GM19468 (cell line): ENCODE measurements around the gene EFL1.
A peak's percentile ranks its signal among the peaks of the same experiment; 100 is the strongest.
"Not testable (repeated sequence)": the region's sequence is repeated elsewhere in the genome, so short reads cannot be mapped to it uniquely, and the experiment has no call there.

Source experiments
- ATAC-seq: cut with Tn5 transposase; IDR thresholded peaks from one replicate; pipeline ENCODE4 v1.9.1; 2021; ENCODE audit warnings: mild to moderate bottlenecking, moderate library complexity, moderate number of reproducible peaks; ENCODE audit not compliant: unreplicated experiment; ENCODE audit errors: extremely low read depth

The EFL1 gene

GRCh38 chr15:82262422-82263026 is at the start of gene EFL1, which contains the start of gene SAXO2:
Gene EFL1, minus strand, starts transcription at chr15:82262734. Its CDS starts 956 bp downstream, at chr15:82261778.
Gene SAXO2, plus strand, starts transcription at chr15:82262818. Its CDS starts 62 bp downstream, at chr15:82262880.
- ATAC-seq: peak; percentile 92

GRCh38 chr15:82311321-82311720 is 48.8 kb upstream of the EFL1 start:
- not testable (repeated sequence) for ATAC-seq

- no peak for ATAC-seq
Measured at GRCh38 chr15:82309802-82310201, 47.3 kb upstream of the EFL1 start.

- no peak for ATAC-seq
Measured at GRCh38 chr15:82307714-82308081, 45.2 kb upstream of the EFL1 start.

GRCh38 chr15:82306791-82307713 is 44.5 kb upstream of the EFL1 start:
- no peak for ATAC-seq

- no peak for ATAC-seq
Measured at GRCh38 chr15:82305621-82306048, 43.1 kb upstream of the EFL1 start.

- no peak for ATAC-seq
Measured at GRCh38 chr15:82304778-82305090, 42.2 kb upstream of the EFL1 start.

GRCh38 chr15:82303956-82304777 is 41.6 kb upstream of the EFL1 start:
- no peak for ATAC-seq

GRCh38 chr15:82301296-82302016 is 38.9 kb upstream of the EFL1 start:
- ATAC-seq: no peak

GRCh38 chr15:82300883-82301282 is 38.3 kb upstream of the EFL1 start:
- ATAC-seq: no peak

- ATAC-seq: not testable (repeated sequence)
Measured at GRCh38 chr15:82300326-82300725, 37.8 kb upstream of the EFL1 start.

- not testable (repeated sequence) for ATAC-seq
Measured at GRCh38 chr15:82299511-82299914, 37.0 kb upstream of the EFL1 start.

- no peak for ATAC-seq
Measured at GRCh38 chr15:82298520-82298919, 36.0 kb upstream of the EFL1 start.

- ATAC-seq: no peak
Measured at GRCh38 chr15:82298032-82298431, 35.5 kb upstream of the EFL1 start.

GRCh38 chr15:82297546-82297945 is 35.0 kb upstream of the EFL1 start:
- ATAC-seq: no peak

- no peak for ATAC-seq
Measured at GRCh38 chr15:82294061-82294690, 31.6 kb upstream of the EFL1 start.

- ATAC-seq: no peak
Measured at GRCh38 chr15:82292271-82292670, 29.7 kb upstream of the EFL1 start.

GRCh38 chr15:82288202-82288601 is 25.7 kb upstream of the EFL1 start:
- not testable (repeated sequence) for ATAC-seq

- peak; percentile 82 for ATAC-seq
Measured at GRCh38 chr15:82286475-82286874, 23.9 kb upstream of the EFL1 start.

- not testable (repeated sequence) for ATAC-seq
Measured at GRCh38 chr15:82284381-82284780, 21.8 kb upstream of the EFL1 start.
